ENCODE measurements around the gene SUCLA2.
"Not testable (repeated sequence)": the region's sequence is repeated elsewhere in the genome, so short reads cannot be mapped to it uniquely, and the experiment has no call there.

SUCLA2 gene

GRCh38 chr13:47991859-47992258 is 9.2 kb downstream of the SUCLA2 start:
- no peak for DNase-seq (ENCODE audit: low spot score)

- no peak for DNase-seq (ENCODE audit: low spot score)
These were observed 10.1 kb downstream of the SUCLA2 start for GRCh38 chr13:47990920-47991466.

- DNase-seq (ENCODE audit: low spot score), result no peak
These were observed 10.6 kb downstream of the SUCLA2 start for GRCh38 chr13:47990427-47990826.

- DNase-seq (ENCODE audit: low spot score), result no peak
These were observed 18.0 kb downstream of the SUCLA2 start for GRCh38 chr13:47983070-47983469.

GRCh38 chr13:47976325-47976724 is 24.7 kb downstream of the SUCLA2 start:
- no peak for DNase-seq (ENCODE audit: low spot score)

- DNase-seq (ENCODE audit: low spot score), result no peak
These were observed 36.2 kb downstream of the SUCLA2 start for GRCh38 chr13:47964863-47965262.

- no peak for DNase-seq (ENCODE audit: low spot score)
These were observed 38.8 kb downstream of the SUCLA2 start for GRCh38 chr13:47962237-47962636.

- no peak for DNase-seq (ENCODE audit: low spot score)
These were observed 41.4 kb downstream of the SUCLA2 start for GRCh38 chr13:47959468-47960247.

GRCh38 chr13:47957073-47957472 is 44.0 kb downstream of the SUCLA2 start:
- DNase-seq (ENCODE audit: low spot score), result no peak

GRCh38 chr13:47955836-47956235 is 45.2 kb downstream of the SUCLA2 start:
- no peak for DNase-seq (ENCODE audit: low spot score)

- DNase-seq (ENCODE audit: low spot score), result no peak
These were observed 51.3 kb downstream of the SUCLA2 start for GRCh38 chr13:47949799-47950198.

- DNase-seq (ENCODE audit: low spot score), result no peak
These were observed 55.3 kb downstream of the SUCLA2 start for GRCh38 chr13:47945738-47946137.

- DNase-seq (ENCODE audit: low spot score), result not testable (repeated sequence)
These were observed 55.9 kb downstream of the SUCLA2 start for GRCh38 chr13:47945146-47945545.

- DNase-seq (ENCODE audit: low spot score), result no peak
These were observed 66.7 kb downstream of the SUCLA2 start for GRCh38 chr13:47934371-47934770.

GRCh38 chr13:47932950-47933923 is 67.8 kb downstream of the SUCLA2 start:
- no peak for DNase-seq (ENCODE audit: low spot score)

- no peak for DNase-seq (ENCODE audit: low spot score)
These were observed 70.4 kb downstream of the SUCLA2 start for GRCh38 chr13:47930649-47931165.

- DNase-seq (ENCODE audit: low spot score), result no peak
These were observed 71.9 kb downstream of the SUCLA2 start for GRCh38 chr13:47929156-47929555.

- DNase-seq (ENCODE audit: low spot score), result no peak
These were observed 84.0 kb downstream of the SUCLA2 start for GRCh38 chr13:47917022-47917574.

GRCh38 chr13:47908197-47908902 is 92.7 kb downstream of the SUCLA2 start:
- no peak for DNase-seq (ENCODE audit: low spot score)

GRCh38 chr13:47904891-47905290 is 96.2 kb downstream of the SUCLA2 start:
- DNase-seq (ENCODE audit: low spot score), result no peak

GRCh38 chr13:47904241-47904640 is 96.8 kb downstream of the SUCLA2 start:
- DNase-seq (ENCODE audit: low spot score), result no peak
